Measurements from ENCODE around the gene NHLRC4. TPM values are rescaled to one million over a fixed set of nuclear protein-coding genes. Genes with fewer than 3 reads are reported as not detected.
A peak's percentile ranks its signal among the peaks of the same experiment; 100 is the strongest.

Gene NHLRC4
- total and polyA plus RNA-seq, 2 of the 4 experiments (the other 2 are of a cell fraction), result 0.72 to 0.84 TPM

DNA sequence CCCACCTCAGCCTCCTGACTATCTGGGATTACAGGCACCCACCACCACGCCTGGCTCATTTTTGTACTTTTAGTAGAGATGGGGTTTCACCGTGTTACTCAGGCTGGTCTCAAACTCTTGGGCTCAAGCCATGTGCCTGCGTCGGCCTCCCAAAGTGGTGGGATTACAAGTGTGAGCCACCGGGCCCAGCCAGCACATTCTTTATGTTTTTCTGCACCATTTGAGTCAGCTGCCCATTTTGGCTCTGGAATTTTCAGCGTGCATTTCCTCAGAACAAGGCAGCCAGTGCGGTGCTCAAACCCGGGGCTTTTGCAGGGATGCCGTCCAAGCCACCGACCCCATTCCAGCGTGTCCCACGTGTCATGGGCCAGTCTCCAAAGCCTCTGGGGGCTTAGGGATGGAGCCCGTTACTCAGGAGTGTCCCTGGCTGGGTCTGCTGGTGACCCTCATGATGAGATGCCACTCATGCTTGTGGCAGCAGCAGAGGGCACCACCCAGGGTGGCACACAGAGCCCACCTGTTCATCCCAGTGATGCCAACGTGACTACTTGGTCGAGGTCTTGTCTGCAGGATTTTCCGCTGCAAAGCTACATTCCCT is 19.3 kb downstream of the NHLRC4 start:
- BruUV-seq (replicated peaks), result no TSS peak

More for the DNA sequence above, 19.3 kb downstream of the NHLRC4 start:
- ChIA-PET CTCF (no interaction called here), POLR2A (ENCODE audit: unreplicated experiment) (no interaction called here)
- dilution Hi-C loops (cut with HindIII; ENCODE audit: low sequenced_read_pairs, unreplicated experiment) (no loop called here), intact Hi-C loops (cut with micrococcal nuclease) (no loop called here), in situ Hi-C loops (cut with MboI; ENCODE audit: low sequenced_read_pairs) (no loop called here)
- H4K91ac ChIP-seq (ENCODE audit: insufficient read depth, low read depth, low read length), result no peak overlapping the region
- H3K9ac ChIP-seq (ENCODE audit: low read depth, low read length), result no peak overlapping the region
- no peak overlapping the region for H3K4me2 ChIP-seq (ENCODE audit: low read depth, low read length)
- H2BK5ac ChIP-seq (ENCODE audit: low read depth, low read length, poor library complexity, severe bottlenecking), result no peak overlapping the region
- peak overlapping the region; percentile 67 for H2AK9ac ChIP-seq (replicated peaks; ENCODE audit: low read depth, low read length, poor library complexity)
- no peak overlapping the region for H3K4ac ChIP-seq (ENCODE audit: low read depth, low read length)
- H2BK20ac ChIP-seq (ENCODE audit: low read depth, low read length), result no peak overlapping the region
- H2AK5ac ChIP-seq (ENCODE audit: low read depth, low read length), result no peak overlapping the region
- H4K20me1 ChIP-seq (ENCODE audit: insufficient read depth, low read length), result peaks cover 14% of the 10 kb centered on the region
- DNase-seq (peak; percentile 24), ATAC-seq (ENCODE audit: low read depth) (no peak)
- no peak overlapping the region for H3K56ac ChIP-seq (ENCODE audit: extremely low read depth, insufficient read depth, low read length)
- no peak overlapping the region for H3K18ac ChIP-seq (ENCODE audit: low read depth, low read length)
- H2BK120ac ChIP-seq (ENCODE audit: low read depth, low read length), result no peak overlapping the region
- no peak overlapping the region for H3K27ac ChIP-seq (ENCODE audit: insufficient read depth, low read length)
- no peak overlapping the region for H3K14ac ChIP-seq (replicated peaks; ENCODE audit: low read depth, low read length)
- H3K79me1 ChIP-seq (ENCODE audit: low read depth in 1 of 2, low read length in 2 of 2), result peaks cover 18 to 38% of the 10 kb centered on the region in 2 experiments; a peak in 3 of 4 replicates
- H3K27me3 ChIP-seq (ENCODE audit: control insufficient read depth, insufficient read depth, low read length), result no peaks in the 10 kb centered on the region
- H3K9me3 ChIP-seq (ENCODE audit: control insufficient read depth, insufficient read depth, low read length), result no peaks in the 10 kb centered on the region
- peak overlapping the region; percentile 34 for H2AFZ ChIP-seq (replicated peaks; ENCODE audit: low read length, poor library complexity)
- H3K4me1 ChIP-seq (ENCODE audit: control insufficient read depth, insufficient read depth, low read length), result peaks cover 16% of the 10 kb centered on the region
- TF ChIP-seq, protein P1, sequence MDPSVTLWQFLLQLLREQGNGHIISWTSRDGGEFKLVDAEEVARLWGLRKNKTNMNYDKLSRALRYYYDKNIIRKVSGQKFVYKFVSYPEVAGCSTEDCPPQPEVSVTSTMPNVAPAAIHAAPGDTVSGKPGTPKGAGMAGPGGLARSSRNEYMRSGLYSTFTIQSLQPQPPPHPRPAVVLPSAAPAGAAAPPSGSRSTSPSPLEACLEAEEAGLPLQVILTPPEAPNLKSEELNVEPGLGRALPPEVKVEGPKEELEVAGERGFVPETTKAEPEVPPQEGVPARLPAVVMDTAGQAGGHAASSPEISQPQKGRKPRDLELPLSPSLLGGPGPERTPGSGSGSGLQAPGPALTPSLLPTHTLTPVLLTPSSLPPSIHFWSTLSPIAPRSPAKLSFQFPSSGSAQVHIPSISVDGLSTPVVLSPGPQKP (IDR thresholded peaks at IDR 0.05; ENCODE audit: borderline replicate concordance, low read depth, low read length), result no peak
- TF ChIP-seq, protein P2, sequence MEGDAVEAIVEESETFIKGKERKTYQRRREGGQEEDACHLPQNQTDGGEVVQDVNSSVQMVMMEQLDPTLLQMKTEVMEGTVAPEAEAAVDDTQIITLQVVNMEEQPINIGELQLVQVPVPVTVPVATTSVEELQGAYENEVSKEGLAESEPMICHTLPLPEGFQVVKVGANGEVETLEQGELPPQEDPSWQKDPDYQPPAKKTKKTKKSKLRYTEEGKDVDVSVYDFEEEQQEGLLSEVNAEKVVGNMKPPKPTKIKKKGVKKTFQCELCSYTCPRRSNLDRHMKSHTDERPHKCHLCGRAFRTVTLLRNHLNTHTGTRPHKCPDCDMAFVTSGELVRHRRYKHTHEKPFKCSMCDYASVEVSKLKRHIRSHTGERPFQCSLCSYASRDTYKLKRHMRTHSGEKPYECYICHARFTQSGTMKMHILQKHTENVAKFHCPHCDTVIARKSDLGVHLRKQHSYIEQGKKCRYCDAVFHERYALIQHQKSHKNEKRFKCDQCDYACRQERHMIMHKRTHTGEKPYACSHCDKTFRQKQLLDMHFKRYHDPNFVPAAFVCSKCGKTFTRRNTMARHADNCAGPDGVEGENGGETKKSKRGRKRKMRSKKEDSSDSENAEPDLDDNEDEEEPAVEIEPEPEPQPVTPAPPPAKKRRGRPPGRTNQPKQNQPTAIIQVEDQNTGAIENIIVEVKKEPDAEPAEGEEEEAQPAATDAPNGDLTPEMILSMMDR (conservative IDR thresholded peaks at IDR 0.05; ENCODE audit: low read depth, low read length), result no peak
- TF ChIP-seq BHLHE40 (IDR thresholded peaks at IDR 0.05; ENCODE audit: low read depth, low read length) (no peak), CHD1 (IDR thresholded peaks at IDR 0.05; ENCODE audit: low read depth, low read length) (no peak), RCOR1 (IDR thresholded peaks at IDR 0.05; ENCODE audit: insufficient replicate concordance, low read length) (no peak), RFX5 (IDR thresholded peaks at IDR 0.05; ENCODE audit: low read depth, low read length) (no peak), CEBPB (IDR thresholded peaks at IDR 0.05; ENCODE audit: low read depth, low read length) (no peak), MAZ (IDR thresholded peaks at IDR 0.05; ENCODE audit: borderline replicate concordance, low read depth, low read length) (no peak), NFE2L2 (IDR thresholded peaks at IDR 0.05; ENCODE audit: low read depth, low read length) (no peak), POLR2A (IDR thresholded peaks at IDR 0.05; ENCODE audit: low read depth, low read length) (no peak; the same call in 1 of the 2 replicates), MAFK (IDR thresholded peaks at IDR 0.05; ENCODE audit: low read depth, low read length) (no peak), SMC3 (IDR thresholded peaks at IDR 0.05; ENCODE audit: low read depth, low read length) (no peak), MXI1 (IDR thresholded peaks at IDR 0.05; ENCODE audit: borderline replicate concordance, low read depth, low read length) (no peak), RAD21 (IDR thresholded peaks at IDR 0.05; ENCODE audit: low read length) (no peak)
- TF ChIP-seq, protein P3, sequence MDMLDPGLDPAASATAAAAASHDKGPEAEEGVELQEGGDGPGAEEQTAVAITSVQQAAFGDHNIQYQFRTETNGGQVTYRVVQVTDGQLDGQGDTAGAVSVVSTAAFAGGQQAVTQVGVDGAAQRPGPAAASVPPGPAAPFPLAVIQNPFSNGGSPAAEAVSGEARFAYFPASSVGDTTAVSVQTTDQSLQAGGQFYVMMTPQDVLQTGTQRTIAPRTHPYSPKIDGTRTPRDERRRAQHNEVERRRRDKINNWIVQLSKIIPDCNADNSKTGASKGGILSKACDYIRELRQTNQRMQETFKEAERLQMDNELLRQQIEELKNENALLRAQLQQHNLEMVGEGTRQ (IDR thresholded peaks at IDR 0.05; ENCODE audit: low read depth, low read length), result no peak
- no peak overlapping the region for H4K5ac ChIP-seq (ENCODE audit: low read depth, low read length)
- peaks cover 15% of the 10 kb centered on the region; the same call in 1 of the 2 replicates for H3K9me1 ChIP-seq (ENCODE audit: insufficient read depth, low read length)
- 52% methylated on average over 12 of the region's 16 CpGs; no CpG with 5 or more reads in 1 of the 2 experiments for WGBS, 2 experiments (ENCODE audit: extremely low coverage in 2 of 2, insufficient read length in 1 of 2)
- H3K23ac ChIP-seq (ENCODE audit: low read depth, low read length), result no peak overlapping the region; the same call in 1 of the 2 replicates
- H3K36me3 ChIP-seq (ENCODE audit: control insufficient read depth, insufficient read depth, low read length), result peaks cover 4% of the 10 kb centered on the region; the same call in 1 of the 2 replicates
- H4K8ac ChIP-seq (ENCODE audit: low read depth in 2 of 2, low read length in 2 of 2), result no peak overlapping the region
- H2BK15ac ChIP-seq (ENCODE audit: low read depth, low read length), result no peak overlapping the region
- H3K4me3 ChIP-seq (ENCODE audit: insufficient read depth, low read depth, low read length), result no peak overlapping the region
